HG02870 (cell line): ENCODE data around the gene THRB.
A peak's percentile ranks its signal among the peaks of the same experiment; 100 is the strongest.

Source experiments
- ATAC-seq: cut with Tn5 transposase; IDR thresholded peaks from one replicate; pipeline ENCODE4 v1.9.1; 2021; ENCODE audit warnings: mild to moderate bottlenecking, moderate library complexity; ENCODE audit not compliant: unreplicated experiment

THRB gene

GRCh38 chr3:24195504-24196230 is 299.0 kb downstream of the THRB start:
- no peak for ATAC-seq

DNA sequence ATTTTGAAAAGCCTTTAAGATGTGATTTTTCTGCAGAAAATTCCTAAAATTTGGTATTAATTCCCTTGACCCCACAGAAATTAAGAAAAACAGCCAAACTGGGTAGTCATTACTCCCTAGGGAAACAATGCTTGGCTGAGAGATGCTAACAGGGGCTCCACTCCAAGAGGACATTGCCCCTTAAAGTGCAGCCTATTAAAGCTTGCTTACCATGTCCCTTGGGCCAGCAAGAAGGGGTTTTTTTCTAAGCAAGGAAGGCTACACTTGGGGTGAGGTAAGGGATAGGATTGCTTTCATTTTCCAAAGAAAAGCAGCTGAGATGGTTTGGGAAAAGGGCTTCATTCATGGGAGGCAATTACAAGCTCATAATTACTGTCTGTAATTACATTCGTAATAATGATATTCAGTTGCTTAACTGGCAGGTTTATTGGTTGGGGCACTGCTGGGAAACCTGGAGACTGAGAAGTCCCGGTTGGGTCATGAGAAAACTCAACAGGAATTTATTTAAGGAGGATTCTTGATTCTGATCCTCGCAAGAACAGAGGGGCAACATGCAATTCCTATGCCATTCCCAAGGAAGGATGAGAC is 302.1 kb downstream of the THRB start:
- no peak for ATAC-seq

- no peak for ATAC-seq
These were observed 302.7 kb downstream of the THRB start for GRCh38 chr3:24191801-24192403.

DNA sequence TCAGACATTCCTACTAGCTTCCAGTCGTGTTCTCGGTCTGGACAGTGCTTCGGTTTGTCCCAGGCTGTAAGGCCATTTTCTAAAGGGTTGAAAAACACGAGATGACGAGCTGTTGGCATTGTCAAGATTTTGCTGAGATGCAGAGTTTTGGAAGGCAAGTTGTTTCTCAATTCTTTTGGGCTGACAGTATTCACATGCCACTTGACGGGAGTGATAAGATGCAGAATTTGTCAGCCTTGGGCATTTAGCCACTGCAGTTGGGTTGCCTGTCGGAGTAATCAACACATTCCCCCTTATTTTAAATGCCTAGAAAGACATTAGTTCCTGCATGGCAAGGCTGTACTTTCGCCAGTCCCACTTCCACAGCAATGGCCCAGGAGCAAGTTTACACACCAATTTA is 304.4 kb downstream of the THRB start:
- no peak for ATAC-seq

DNA sequence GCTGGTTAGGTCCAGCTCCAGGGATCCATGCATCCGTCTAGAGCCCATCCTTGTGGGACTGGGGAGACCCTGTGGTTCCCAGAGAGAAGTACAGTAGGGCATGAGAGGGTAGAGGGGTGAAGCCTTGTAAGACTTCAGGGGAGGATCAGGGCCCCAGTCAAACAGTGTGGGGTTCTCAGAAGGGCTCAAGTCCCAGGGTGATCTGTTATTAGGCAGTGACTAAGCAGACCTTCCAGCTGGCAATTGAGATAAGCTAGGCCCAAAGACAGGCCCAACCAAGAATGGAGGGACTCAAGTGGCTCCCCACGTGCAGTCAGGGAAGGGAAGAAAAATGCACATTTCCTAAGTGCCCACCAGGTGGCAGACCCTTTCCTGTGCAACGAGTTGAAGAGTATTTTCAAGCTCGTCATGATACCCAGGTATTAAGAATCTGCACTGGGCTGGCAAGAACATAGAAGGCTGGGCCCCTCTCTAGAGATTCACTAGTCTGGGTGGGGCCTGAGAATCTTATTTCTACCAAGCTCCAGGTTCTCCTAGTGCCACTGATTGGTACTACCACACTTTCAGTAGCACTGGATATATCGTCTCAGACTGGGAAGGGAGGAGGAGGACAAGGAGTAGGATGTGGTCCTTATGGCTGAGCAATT is 308.8 kb downstream of the THRB start:
- peak; percentile 85 for ATAC-seq

DNA sequence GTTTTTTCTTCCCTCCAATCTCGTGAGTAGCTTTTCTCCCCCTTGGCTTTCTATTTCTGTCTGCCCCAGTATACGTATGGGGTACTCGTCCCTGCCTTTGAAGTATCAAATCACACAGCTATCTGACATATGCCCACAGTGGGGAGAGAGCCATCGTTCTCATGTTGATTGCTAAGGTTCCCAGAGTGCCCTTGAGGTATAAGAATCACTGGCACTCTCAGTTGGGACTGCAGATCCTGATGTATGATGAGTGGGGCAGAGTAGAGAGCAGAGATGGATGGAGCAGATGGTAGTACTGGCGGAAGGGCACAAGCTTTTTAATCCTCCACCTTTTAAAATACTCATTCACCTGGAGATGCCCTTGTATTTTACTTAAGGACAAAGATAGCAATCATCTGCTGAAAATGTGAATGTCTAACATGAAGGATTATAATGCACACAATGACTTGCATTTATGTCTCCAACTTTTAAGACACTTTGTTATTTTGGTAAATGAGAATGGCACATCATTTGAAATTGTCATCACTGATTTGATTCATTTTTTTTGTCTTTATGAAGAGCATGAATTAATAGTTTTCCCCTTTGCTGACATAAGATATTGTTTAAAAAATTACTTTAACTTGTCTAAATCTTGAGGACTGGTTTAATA is 310.0 kb downstream of the THRB start:
- ATAC-seq, result no peak

GRCh38 chr3:24182756-24183155 is 311.9 kb downstream of the THRB start:
- no peak for ATAC-seq

DNA sequence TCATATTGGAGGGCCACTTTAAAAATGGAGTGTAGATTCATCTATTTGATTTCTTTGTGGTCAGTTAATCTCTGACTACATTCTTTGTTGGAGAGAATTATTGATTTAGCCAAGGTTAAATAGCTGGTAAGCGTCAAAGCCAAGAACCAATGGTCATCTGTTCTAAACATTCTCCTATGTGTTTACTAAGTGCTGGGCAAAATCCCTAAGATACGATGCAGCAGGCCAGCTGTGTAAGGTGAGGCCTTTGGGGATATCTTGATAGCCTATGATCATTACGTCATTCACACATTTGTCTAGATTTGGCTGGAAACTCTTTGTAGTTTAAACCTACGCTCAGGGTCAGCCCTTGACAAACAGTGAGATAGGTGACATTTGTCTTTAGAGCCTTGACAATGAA is 313.4 kb downstream of the THRB start:
- ATAC-seq, result no peak

GRCh38 chr3:24180616-24181015 is 314.0 kb downstream of the THRB start:
- ATAC-seq, result no peak

GRCh38 chr3:24177201-24177600 is 317.4 kb downstream of the THRB start:
- no peak for ATAC-seq

GRCh38 chr3:24174614-24175013 is 320.0 kb downstream of the THRB start:
- no peak for ATAC-seq

GRCh38 chr3:24168977-24169376 is 325.7 kb downstream of the THRB start:
- peak; percentile 53 for ATAC-seq

GRCh38 chr3:24167429-24167828 is 327.2 kb downstream of the THRB start:
- ATAC-seq, result no peak

GRCh38 chr3:24166515-24166914 is 328.1 kb downstream of the THRB start:
- ATAC-seq, result no peak

DNA sequence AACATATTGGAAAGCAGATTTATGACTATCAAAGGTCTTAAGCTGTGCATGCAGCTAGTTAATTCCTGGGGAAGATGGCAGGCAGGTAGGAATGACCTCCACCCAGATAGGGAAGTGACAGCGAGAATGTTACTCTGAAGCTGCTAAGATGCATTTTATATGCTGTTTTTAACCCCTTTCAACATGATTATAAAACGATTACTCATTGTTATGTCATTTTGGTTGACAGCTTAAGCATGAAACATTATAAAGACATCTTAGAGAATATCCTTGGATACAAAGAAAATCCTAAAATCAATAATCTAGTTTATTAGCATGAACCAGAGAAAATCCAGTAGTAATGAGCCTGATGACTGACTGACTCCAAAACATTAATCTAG is 329.1 kb downstream of the THRB start:
- no peak for ATAC-seq

DNA sequence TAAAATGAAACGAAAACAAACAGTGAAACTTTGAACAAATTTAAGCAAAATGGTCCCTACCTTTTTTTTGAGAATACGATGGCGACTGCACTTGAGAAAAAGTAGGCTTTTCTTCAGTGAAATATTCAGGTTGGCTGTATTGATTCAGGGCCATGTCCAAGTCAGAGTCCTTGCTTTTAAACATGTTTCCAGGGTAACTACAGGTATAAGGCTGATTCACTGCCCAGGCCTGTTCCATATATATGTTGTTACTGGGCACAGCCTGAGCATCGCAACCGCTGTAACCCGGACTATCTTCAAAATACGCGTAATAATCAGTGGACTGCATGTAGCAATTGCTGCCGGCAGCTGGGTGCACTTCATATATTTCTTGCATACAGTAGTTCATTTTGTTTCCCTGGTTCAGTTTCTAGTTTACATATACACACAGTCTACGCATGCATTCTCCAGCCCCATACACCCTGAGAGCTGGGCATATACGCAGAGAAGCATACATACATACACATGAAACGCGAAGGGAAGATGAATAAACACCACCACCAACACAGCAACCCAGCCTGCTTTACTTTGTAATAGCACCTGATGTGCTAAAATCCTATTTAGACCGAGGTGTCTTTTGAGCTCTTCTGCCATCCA is 329.6 kb downstream of the THRB start:
- ATAC-seq, result no peak

DNA sequence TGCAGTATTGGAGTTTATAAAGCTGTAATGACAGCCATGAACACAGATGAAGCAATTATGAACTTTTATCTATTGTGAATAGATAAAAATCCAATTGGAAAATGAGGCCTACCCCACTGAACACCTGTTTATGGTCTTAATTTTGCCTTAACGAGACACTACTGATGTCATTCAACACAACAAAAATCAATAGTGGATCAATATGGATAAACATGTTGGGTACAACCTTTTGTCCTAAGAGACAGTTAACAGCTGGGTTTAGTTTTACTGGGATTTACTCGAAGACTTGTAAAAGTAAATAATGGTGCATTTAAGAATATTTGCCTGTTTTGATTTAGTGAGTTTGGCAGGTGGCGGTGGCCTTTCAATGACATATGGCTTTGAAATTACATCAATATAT is 331.7 kb downstream of the THRB start:
- no peak for ATAC-seq

DNA sequence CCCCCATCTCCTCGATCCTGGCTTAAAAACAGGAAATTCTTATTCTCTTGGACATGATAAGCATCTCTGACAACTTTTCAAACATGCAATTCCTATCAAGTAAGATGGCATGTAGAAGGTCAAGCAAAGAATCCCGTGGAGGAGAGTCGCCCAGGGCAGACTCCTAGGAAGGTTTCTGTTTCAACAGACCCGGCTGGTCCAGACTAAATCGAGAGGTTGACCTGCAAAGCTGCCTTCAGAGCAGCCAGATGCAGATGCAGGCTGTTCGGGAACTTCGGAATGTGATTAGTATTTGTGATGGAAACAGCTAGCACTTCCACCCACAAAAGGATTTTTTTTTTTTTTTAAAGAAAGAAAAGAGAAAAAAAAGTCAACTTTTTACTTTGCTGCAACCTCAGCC is 332.8 kb downstream of the THRB start:
- ATAC-seq, result no peak

- ATAC-seq, result no peak
These were observed 334.1 kb downstream of the THRB start for GRCh38 chr3:24160424-24161095.

DNA sequence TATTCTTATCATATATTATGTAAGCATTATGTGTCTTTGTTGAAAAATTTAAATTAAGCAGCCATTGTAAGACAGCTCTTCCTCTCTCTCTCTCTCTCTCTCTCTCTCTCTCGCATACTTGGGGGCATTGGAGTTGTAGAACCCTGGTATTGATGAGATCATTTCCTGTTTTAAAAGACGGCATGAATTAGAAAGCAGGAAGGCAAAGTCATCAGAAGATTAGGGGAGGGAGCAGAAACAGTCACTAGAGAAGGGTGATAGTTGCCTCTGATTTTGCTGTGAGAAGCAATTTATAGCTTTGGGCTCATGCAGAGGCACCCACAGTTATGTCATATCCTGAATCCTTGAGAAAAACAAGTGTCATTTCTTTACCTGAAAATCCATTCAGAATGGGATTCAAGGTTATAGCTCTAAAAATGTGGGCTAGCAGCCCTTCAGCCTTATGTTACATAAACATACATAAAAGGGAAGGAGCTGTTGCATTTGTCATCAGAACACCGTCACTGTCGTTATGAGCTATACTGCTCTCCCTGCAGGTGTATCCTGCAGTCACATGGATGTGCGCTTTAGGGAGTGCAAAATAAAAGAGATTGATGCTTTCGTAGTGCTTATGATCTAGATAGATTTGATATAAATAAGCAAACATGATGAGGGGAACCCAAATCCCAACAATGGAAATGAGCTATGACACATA is 335.7 kb downstream of the THRB start:
- no peak for ATAC-seq
